Measurements from ENCODE around the gene UBE2E1.

DNA sequence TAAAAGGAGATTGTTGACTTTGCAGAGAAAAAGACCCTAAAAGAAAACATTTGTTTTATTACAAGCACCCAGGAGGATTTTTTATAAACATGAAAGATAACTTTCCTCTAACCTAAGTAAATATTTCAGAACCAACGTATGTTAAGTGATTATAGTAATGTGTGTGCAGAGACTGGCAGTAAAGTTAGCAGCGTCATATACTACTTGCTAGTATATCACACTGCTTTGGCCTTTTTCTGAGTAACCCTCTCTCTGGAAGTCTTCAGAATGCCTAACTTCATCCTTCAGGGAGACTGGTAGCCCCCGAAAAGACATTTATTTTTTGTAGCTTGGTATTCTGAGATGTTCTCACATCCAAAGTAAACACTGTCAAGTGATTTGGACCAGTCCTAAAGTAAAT, 17.9 kb downstream of the UBE2E1 start:
- TF ChIP-seq, protein P1, sequence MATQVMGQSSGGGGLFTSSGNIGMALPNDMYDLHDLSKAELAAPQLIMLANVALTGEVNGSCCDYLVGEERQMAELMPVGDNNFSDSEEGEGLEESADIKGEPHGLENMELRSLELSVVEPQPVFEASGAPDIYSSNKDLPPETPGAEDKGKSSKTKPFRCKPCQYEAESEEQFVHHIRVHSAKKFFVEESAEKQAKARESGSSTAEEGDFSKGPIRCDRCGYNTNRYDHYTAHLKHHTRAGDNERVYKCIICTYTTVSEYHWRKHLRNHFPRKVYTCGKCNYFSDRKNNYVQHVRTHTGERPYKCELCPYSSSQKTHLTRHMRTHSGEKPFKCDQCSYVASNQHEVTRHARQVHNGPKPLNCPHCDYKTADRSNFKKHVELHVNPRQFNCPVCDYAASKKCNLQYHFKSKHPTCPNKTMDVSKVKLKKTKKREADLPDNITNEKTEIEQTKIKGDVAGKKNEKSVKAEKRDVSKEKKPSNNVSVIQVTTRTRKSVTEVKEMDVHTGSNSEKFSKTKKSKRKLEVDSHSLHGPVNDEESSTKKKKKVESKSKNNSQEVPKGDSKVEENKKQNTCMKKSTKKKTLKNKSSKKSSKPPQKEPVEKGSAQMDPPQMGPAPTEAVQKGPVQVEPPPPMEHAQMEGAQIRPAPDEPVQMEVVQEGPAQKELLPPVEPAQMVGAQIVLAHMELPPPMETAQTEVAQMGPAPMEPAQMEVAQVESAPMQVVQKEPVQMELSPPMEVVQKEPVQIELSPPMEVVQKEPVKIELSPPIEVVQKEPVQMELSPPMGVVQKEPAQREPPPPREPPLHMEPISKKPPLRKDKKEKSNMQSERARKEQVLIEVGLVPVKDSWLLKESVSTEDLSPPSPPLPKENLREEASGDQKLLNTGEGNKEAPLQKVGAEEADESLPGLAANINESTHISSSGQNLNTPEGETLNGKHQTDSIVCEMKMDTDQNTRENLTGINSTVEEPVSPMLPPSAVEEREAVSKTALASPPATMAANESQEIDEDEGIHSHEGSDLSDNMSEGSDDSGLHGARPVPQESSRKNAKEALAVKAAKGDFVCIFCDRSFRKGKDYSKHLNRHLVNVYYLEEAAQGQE (IDR thresholded peaks at IDR 0.05; ENCODE audit: low read depth), result no peak
- TF ChIP-seq EP300 (IDR thresholded peaks at IDR 0.05; ENCODE audit: borderline replicate concordance) (no peak), YY1 (IDR thresholded peaks at IDR 0.05; ENCODE audit: low read depth) (no peak), TAF1 (IDR thresholded peaks at IDR 0.05; ENCODE audit: low read depth) (no peak), ZBTB7A (IDR thresholded peaks at IDR 0.05; ENCODE audit: low read depth) (no peak)

Measured in Ishikawa (cell line).